SJCRH30 (cell line): ENCODE results near the gene DTNA. TPM values are rescaled to one million over a fixed set of nuclear protein-coding genes. Genes with fewer than 3 reads are reported as not detected.
"Not testable (repeated sequence)": the region's sequence is repeated elsewhere in the genome, so short reads cannot be mapped to it uniquely, and the experiment has no call there.

Experiments used
- DNase-seq, 2 experiments: peaks; one replicate each; pipeline ENCODE4 v3.0.0-alpha.2; 2015 to 2020
- H3K27ac ChIP-seq: fragments of 250-450 bp; sonication (Bioruptor Pico); 2 replicates; pipeline ENCODE4 v1.5.1; 2020; ENCODE audit warnings: mild to moderate bottlenecking, moderate library complexity
- H3K27me3 ChIP-seq: fragments of 250-450 bp; sonication (Bioruptor Pico); 2 replicates; pipeline ENCODE4 v1.5.1; 2020; ENCODE audit warnings: mild to moderate bottlenecking, moderate library complexity
- H3K36me3 ChIP-seq: fragments of 250-450 bp; sonication (Bioruptor Pico); 2 replicates; pipeline ENCODE4 v1.5.1; 2020; ENCODE audit warnings: mild to moderate bottlenecking, moderate library complexity
- H3K4me1 ChIP-seq: fragments of 250-450 bp; sonication (Bioruptor Pico); 2 replicates; pipeline ENCODE4 v1.5.1; 2020; ENCODE audit warnings: mild to moderate bottlenecking, moderate library complexity
- H3K4me3 ChIP-seq: fragments of 250-450 bp; sonication (Bioruptor Pico); 2 replicates; pipeline ENCODE4 v1.5.1; 2020; ENCODE audit warnings: mild to moderate bottlenecking, moderate library complexity
- H3K9me3 ChIP-seq: fragments of 250-450 bp; sonication (Bioruptor Pico); replicated peaks from 2 replicates; pipeline ENCODE4 v1.5.1; 2020; ENCODE audit warnings: mild to moderate bottlenecking, moderate library complexity
- total RNA-seq: library from RNA; depleted of rRNA; stranded (reverse); fragments of >200 nt; shearing (Covaris generic); gene quantifications from 2 replicates; pipeline ENCODE4 v1.2.3, GENCODE V29; 2014

Gene DTNA
- total RNA-seq, 1 experiment from 2014 or later, result 11.9 TPM

GRCh38 chr18:34886177-34886576, 176.1 kb downstream of the DTNA start:
- DNase-seq, result no peak
- no peaks in the 10 kb centered on the region for H3K4me1 ChIP-seq
- no peak overlapping the region for H3K4me3 ChIP-seq
- no peaks in the 10 kb centered on the region for H3K9me3 ChIP-seq
- H3K27ac ChIP-seq, result no peak overlapping the region
- no peaks in the 10 kb centered on the region for H3K27me3 ChIP-seq
- no peaks in the 10 kb centered on the region for H3K36me3 ChIP-seq

- Histone ChIP-seq H3K4me3 (no peak overlapping the region), H3K9me3 (no peaks in the 10 kb centered on the region), H3K27ac (no peak overlapping the region), H3K36me3 (no peaks in the 10 kb centered on the region), H3K4me1 (no peaks in the 10 kb centered on the region), H3K27me3 (no peaks in the 10 kb centered on the region)
- no peak for DNase-seq
These were observed 177.9 kb downstream of the DTNA start for GRCh38 chr18:34887881-34888580.

DNA sequence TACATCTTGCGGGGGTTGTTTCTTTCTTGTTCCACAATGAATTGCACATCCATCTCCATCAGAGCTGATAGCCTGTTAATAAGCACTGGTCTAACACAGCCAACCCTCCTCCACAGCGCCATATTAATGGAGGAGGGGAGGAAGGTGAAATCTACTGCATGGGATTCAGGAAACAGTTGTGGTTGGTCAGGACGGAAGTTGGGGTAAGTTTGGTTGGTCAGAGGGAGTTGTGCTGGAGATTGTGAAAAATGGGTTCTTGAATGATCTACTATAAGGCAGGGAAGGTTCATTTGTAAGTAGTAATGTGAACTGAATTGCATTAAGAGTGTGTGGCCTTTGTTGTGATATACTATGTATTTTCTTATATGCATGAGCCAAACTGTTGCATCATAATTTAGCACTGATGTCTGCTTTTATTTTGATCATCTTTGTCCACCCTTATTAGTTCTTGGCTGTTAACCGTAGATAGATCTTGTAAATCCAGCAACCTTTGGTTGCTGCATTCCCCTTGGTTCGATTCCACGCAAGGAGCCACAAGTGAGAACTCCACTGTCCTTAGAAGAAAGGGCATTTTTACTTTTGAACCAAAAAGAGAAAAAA, 180.5 kb downstream of the DTNA start:
- DNase-seq, result no peak
- no peaks in the 10 kb centered on the region for H3K9me3 ChIP-seq
- no peaks in the 10 kb centered on the region for H3K4me1 ChIP-seq
- no peaks in the 10 kb centered on the region for H3K36me3 ChIP-seq
- H3K4me3 ChIP-seq, result no peak overlapping the region
- no peak overlapping the region for H3K27ac ChIP-seq
- H3K27me3 ChIP-seq, result no peaks in the 10 kb centered on the region

DNA sequence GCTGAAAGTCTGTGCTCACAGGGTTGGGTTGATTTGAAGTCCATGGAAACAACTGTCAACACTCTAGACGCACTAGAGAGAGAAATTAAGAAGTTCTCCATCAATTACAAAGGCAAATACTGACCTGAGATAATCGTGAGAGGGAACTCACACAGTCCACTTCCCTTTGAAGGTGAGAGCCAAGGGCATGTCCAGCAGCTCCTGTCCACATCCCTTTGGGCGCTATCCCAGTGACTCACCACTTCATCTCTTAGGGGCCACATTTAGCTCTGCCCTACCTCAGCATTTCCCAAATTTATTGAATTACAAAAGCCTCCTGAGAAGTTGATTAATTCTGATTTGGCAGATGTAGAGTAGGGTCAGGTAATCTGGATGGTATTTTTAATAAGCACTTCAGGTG, 182.3 kb downstream of the DTNA start:
- no peak overlapping the region for H3K27ac ChIP-seq
- H3K27me3 ChIP-seq, result no peaks in the 10 kb centered on the region
- no peaks in the 10 kb centered on the region for H3K36me3 ChIP-seq
- DNase-seq, result no peak
- H3K9me3 ChIP-seq, result no peaks in the 10 kb centered on the region
- H3K4me3 ChIP-seq, result no peak overlapping the region
- H3K4me1 ChIP-seq, result no peaks in the 10 kb centered on the region

DNA sequence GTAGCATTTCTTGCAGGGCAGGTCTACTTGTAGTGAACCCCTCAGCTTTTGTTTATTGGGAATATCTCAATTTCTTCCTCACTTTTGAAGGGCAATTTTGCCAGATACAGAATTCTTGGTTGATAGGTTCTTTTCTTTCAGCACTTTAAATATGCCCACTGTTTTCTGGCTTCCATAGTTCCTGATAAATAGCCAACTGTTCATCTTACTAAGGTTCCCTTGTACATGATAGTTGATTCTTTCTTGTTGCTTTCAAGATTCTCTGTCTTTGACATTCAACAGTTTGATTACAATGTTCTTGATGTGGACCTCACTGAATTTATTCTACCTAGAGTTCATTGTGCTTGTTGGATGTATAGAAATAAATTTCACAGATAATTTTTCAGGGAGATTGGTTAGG, 183.1 kb downstream of the DTNA start:
- Histone ChIP-seq H3K4me3 (no peak overlapping the region), H3K36me3 (no peaks in the 10 kb centered on the region), H3K27me3 (no peaks in the 10 kb centered on the region), H3K9me3 (no peaks in the 10 kb centered on the region), H3K27ac (no peak overlapping the region), H3K4me1 (no peaks in the 10 kb centered on the region)
- no peak for DNase-seq

DNA sequence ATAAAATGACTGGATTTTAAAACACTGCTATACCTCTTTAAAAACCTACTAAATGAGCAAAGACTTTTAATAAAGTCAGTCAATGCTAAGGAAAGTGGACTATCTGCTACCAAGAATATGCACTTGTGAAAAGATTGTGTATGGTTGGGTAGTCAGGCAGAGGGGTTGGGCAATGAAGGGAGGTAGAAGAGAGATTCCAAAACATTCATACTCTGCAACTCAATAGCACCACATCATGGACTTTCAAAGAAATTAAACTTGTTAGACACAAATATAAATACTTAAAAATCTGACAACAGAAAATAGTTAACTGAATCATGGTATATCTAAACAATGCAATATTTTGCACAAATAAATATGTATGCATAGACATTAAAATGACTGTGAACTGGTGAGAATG, 191.2 kb downstream of the DTNA start:
- Histone ChIP-seq H3K27ac (no peak overlapping the region), H3K36me3 (no peaks in the 10 kb centered on the region), H3K4me3 (no peak overlapping the region), H3K4me1 (no peaks in the 10 kb centered on the region), H3K27me3 (no peaks in the 10 kb centered on the region), H3K9me3 (no peaks in the 10 kb centered on the region)
- DNase-seq, result no peak

DNA sequence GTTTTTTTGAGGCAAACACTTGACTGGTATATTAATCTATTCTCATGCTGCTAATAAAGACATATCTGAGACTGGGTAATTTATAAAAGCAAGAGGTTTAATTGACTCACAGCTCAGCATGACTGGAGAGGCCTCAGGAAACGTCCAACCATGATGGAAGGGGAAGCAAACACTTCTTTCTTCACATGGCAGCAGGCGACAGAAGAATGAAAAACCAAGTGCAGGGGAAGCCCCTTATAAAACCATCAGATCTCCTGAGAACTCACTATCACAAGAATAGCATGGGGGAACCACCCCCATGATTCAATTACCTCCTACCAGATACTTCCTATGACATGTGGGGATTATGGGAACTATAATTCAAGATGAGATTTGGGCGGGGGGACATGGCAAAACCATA, 194.9 kb downstream of the DTNA start:
- DNase-seq, result no peak
- H3K4me1 ChIP-seq, result no peaks in the 10 kb centered on the region

GRCh38 chr18:34906985-34907384, 196.9 kb downstream of the DTNA start:
- peaks cover 10% of the 10 kb centered on the region for H3K4me1 ChIP-seq
- not testable (repeated sequence) for H3K36me3 ChIP-seq, H3K27ac ChIP-seq, H3K27me3 ChIP-seq, H3K4me3 ChIP-seq, H3K9me3 ChIP-seq, DNase-seq

More for the DNA sequence above, 194.9 kb downstream of the DTNA start:
- Histone ChIP-seq H3K4me3 (no peak overlapping the region), H3K27ac (no peak overlapping the region), H3K36me3 (no peaks in the 10 kb centered on the region), H3K9me3 (no peaks in the 10 kb centered on the region), H3K27me3 (no peaks in the 10 kb centered on the region)

DNA sequence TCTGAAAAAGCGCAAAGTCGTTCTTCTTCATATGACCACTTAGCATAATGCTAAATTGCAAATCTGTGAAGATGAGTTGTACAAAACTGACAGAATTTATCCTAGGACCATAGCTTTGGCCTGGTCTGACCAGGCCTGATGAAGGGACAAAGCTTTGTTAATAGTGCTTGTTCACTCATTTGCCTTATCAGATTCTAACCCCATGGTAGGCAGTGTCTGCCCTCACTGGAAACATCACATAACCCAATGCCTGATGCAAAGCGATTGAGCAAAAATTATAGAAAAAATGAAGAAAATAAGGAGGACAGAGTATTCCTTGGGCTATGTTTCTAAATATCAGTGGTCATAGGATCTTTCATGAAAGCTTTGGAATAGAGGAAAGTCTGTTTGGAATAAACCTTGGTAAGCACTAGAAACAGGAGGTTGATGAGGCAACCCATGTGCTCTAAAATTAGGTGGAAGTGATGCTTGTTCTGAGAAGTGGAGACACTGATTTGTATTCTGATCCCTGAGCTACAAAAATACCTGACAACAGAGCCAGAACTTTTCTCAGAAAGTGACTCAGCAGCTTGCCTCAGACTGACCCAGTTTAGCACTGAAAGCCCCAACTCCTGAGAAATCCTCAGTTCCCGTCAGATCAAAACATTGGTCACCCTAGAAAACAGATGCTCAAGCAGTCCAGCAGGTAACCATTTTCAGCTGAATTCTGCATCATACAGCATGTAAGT, 199.7 kb downstream of the DTNA start:
- Histone ChIP-seq H3K4me3 (no peak overlapping the region), H3K4me1 (peaks cover 29% of the 10 kb centered on the region), H3K27me3 (no peaks in the 10 kb centered on the region), H3K36me3 (no peaks in the 10 kb centered on the region), H3K27ac (no peak overlapping the region), H3K9me3 (no peaks in the 10 kb centered on the region)
- DNase-seq, result no peak

DNA sequence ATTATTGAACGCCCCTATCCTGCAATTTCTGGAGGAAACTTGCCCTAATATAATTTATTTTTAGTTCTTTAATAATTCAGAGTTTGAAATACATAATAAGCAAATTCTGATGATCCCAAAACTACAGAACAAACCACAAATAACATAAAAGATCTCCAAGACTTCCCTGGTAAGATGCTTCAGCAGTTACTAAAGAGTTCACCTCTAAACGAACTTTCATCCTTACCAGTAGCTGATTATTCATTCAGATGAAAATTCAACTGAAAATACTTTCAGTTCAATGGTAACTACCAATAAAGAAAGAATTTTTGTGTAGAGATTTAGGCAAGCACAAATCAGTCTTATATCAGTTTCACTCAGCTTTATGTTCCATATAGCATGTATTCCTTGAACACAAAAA, 201.0 kb downstream of the DTNA start:
- peaks cover 31% of the 10 kb centered on the region for H3K4me1 ChIP-seq
- H3K4me3 ChIP-seq, result no peak overlapping the region
- H3K9me3 ChIP-seq, result no peaks in the 10 kb centered on the region
- no peak for DNase-seq
- no peaks in the 10 kb centered on the region for H3K27me3 ChIP-seq
- H3K27ac ChIP-seq, result peak overlapping the region; percentile 51; the same call in 1 of the 2 replicates
- no peaks in the 10 kb centered on the region for H3K36me3 ChIP-seq

DNA sequence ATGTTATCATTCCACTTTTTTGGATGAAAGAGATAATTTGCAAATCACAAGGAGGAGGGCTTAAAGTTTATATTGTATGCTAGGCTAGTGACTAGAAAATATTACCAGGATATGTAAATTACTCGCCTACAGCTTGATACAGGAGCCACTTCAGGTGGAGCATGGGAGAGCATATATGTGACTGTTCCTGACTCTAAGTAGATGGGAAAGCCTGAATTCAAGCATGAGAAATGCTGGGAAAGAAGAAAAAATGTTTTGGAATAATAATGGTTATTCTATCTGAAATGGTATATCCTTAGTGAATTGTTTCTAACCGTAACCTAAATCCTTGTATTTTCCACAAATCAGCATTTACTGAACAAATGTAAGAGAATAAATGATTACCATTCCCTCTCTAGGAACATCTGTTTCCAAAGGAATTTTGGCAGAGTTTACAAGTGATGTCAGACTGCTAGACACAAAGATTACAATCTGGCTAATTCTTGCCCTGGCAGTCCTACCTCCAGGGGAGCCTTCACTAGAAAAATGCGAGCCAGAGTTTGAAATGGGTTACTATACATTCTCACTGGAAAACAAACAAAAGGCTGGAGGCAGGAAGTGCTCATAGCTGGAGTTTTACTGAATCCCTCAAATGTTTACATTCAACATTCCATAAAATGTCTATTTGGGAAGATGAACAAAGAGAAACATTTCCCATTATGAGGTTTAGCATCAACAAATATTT, 201.7 kb downstream of the DTNA start:
- Histone ChIP-seq H3K27me3 (no peaks in the 10 kb centered on the region), H3K36me3 (no peaks in the 10 kb centered on the region), H3K4me3 (no peak overlapping the region), H3K27ac (peak overlapping the region; percentile 51), H3K9me3 (no peaks in the 10 kb centered on the region), H3K4me1 (peaks cover 31% of the 10 kb centered on the region)
- DNase-seq, result peak; percentile 63 to 75

DNA sequence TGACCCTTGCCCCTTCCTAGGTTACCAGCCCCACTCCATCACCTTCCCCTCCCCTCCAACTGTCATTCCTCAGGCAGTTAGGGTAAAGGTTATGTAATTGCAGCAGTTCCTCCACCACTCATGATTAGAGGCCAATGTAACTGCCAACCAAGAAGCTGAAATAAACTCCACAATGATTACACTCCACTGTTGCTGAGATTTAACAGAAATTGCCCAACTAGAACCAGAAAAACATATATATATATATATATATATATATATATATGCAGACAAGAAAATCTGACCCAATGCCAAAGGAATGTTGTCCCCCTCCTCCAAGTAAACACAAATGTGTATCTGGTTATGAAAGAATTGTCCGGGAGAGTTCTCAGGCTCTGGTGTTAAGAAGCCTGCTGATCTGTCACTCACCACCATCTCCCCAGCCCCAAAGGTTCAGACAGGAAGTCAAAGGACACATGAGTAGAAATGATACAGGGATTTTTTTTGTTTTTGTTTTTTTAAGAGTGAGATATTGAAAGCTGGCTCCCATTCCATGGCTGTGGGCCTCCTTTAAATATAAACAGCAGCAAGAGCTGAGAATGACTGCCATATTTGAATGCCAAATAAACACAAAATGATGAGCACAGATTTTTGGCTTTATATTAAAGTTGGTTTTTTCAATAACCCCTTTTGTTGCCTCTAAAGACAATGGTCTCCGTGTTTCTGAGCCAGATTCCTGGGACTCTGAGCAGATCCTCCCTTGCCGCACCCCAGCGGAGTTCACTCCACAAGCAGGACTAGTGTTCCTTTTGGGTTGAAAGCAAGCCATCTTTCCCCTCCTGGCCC, 204.0 kb downstream of the DTNA start:
- no peaks in the 10 kb centered on the region for H3K36me3 ChIP-seq
- DNase-seq, result no peak
- no peaks in the 10 kb centered on the region for H3K9me3 ChIP-seq
- H3K27me3 ChIP-seq, result no peaks in the 10 kb centered on the region
- H3K4me3 ChIP-seq, result no peak overlapping the region
- peaks cover 31% of the 10 kb centered on the region for H3K4me1 ChIP-seq
- no peak overlapping the region; the same call in 1 of the 2 replicates for H3K27ac ChIP-seq

DNA sequence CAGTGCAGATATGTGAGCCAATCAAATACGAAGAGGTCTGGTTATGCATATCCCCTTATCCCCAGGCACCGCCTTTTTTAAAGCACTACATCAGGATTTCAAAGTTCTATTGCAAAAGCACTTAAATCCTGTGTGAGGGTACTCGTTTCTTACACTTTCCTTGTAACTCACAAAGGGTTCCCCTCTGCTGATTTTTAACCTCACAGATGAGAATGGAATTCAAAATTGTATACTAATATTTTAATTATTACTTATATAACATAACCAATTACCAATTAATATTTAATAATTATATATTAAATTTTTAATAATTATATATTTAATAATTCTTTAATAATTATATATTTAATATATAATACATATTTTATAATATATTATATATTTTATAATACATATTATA, 204.9 kb downstream of the DTNA start:
- peaks cover 31% of the 10 kb centered on the region for H3K4me1 ChIP-seq
- no peak overlapping the region for H3K27ac ChIP-seq
- no peaks in the 10 kb centered on the region for H3K9me3 ChIP-seq
- no peaks in the 10 kb centered on the region for H3K36me3 ChIP-seq
- no peaks in the 10 kb centered on the region for H3K27me3 ChIP-seq
- DNase-seq, result no peak
- H3K4me3 ChIP-seq, result no peak overlapping the region

- H3K9me3 ChIP-seq, H3K27me3 ChIP-seq, DNase-seq, H3K27ac ChIP-seq, H3K36me3 ChIP-seq, H3K4me3 ChIP-seq: not testable (repeated sequence)
- H3K4me1 ChIP-seq, result peaks cover 24% of the 10 kb centered on the region
These were observed 206.4 kb downstream of the DTNA start for GRCh38 chr18:34916539-34916938.
